ENCODE results near the gene CNKSR2. TPM values are rescaled to one million over a fixed set of nuclear protein-coding genes. Genes with fewer than 3 reads are reported as not detected.

CNKSR2 gene
- total and polyA plus RNA-seq, 10 of the 15 experiments (the other 5 are each of a cell fraction or from before 2014, with no cell fraction given): 0.02 to 0.69 (median 0.18) TPM; not detected in 4

DNA sequence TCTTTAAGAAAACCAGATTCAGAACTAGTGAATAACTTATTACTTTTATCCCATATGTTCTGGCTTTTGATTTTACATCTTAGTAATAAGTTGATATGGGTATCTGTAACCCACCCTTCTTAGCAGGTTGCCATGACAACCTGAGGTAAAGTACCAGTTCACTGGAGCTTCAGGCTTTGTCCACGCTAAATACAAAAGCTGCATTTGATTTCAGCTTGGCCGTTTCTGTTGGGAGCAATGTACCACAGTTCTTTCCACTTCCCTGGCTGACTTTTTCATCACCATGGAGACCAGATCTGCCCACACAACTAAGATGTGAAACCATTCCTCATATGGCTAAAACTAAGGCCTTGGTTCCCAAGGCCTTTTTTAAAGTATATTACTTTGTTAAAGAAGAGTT, 257.8 kb downstream of the CNKSR2 start:
- intact Hi-C loops (cut with micrococcal nuclease; ENCODE audit: unreplicated experiment): no loop called here
- Histone ChIP-seq H3K4me1 (ENCODE audit: control insufficient read depth, insufficient read depth, low read length) (no peaks in the 10 kb centered on the region), H3K9ac (ENCODE audit: control insufficient read depth, insufficient read depth, low read length) (no peak overlapping the region), H3K27me3 (replicated peaks in 1 of 2; ENCODE audit: control insufficient read depth in 2 of 2, insufficient read depth in 2 of 2, low read length in 1 of 2) (no peaks in the 10 kb centered on the region), H3K4me2 (ENCODE audit: control insufficient read depth, insufficient read depth) (no peak overlapping the region), H2AFZ (ENCODE audit: control insufficient read depth, low read depth, low read length) (no peak overlapping the region), H4K20me1 (ENCODE audit: control insufficient read depth, insufficient read depth) (no peaks in the 10 kb centered on the region), H3K27ac (ENCODE audit: control insufficient read depth, insufficient read depth) (no peak overlapping the region), H3K79me2 (ENCODE audit: control insufficient read depth, insufficient read depth, low read length) (no peaks in the 10 kb centered on the region), H3K4me3 (no peak overlapping the region), H3K36me3 (ENCODE audit: control insufficient read depth in 2 of 2, insufficient read depth in 2 of 2, low read length in 1 of 2) (no peaks in the 10 kb centered on the region), H3K9me3 (replicated peaks; ENCODE audit: control insufficient read depth, insufficient read depth, low read length) (no peaks in the 10 kb centered on the region)
- ChIA-PET POLR2A (no interaction called here), RAD21 (ENCODE audit: unreplicated experiment) (no interaction called here), CTCF (no interaction called here), SMC1A (ENCODE audit: uncharacterized antibody, unreplicated experiment) (interaction anchor here (0.8 kb wide), 1 partner anchor 194 kb away, joined by 3 read pairs; no protein-coding TSS in a partner anchor)
- FAIRE-seq: no peak
- no peak for DNase-seq (ENCODE audit: low read depth, low spot score)
- TF ChIP-seq CREB1 (IDR thresholded peaks at IDR 0.05; ENCODE audit: low read depth): no peak
- no peak for TF ChIP-seq NRF1 (conservative IDR thresholded peaks at IDR 0.05; ENCODE audit: low read depth, low read length)
- TF ChIP-seq POU2F2 (IDR thresholded peaks at IDR 0.05; ENCODE audit: borderline replicate concordance, low read depth, low read length): no peak
- no peak for TF ChIP-seq DPF2 (IDR thresholded peaks at IDR 0.05)
- TF ChIP-seq EP300 (IDR thresholded peaks at IDR 0.05; ENCODE audit: borderline replicate concordance in 1 of 2, control insufficient read depth in 1 of 2, low read depth in 2 of 2, low read length in 2 of 2): no peak
- WGBS (ENCODE audit: insufficient coverage, insufficient replicate concordance, low lambda C conversion rate, missing lambda C conversion rate): 49% methylated on average over 2 of the region's 2 CpGs
- no peak for ATAC-seq
- in situ Hi-C loops (cut with MboI): no loop called here
- no TSS peak for BruUV-seq (replicated peaks)

DNA sequence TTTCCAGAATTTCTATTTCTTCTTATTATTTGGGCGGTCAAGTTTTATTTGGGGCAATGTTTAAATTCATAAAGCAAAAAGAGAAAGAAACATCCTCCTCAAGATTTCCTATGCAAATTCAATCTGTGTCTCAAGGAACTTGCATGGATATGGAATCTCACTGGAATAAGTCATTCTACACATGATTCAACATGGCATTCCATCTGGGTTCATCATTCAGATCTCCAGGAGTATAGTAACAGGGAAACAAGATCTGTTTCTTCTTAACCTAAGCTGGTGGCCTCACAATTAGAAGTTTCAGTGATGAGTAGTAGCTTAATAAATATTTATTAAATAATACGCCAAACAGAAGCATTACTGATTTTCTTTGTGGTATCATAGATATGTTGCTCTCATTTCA, 264.1 kb downstream of the CNKSR2 start:
- SMC1A ChIA-PET (ENCODE audit: uncharacterized antibody, unreplicated experiment): no interaction called here
- no peaks in the 10 kb centered on the region for H3K79me2 ChIP-seq (ENCODE audit: control insufficient read depth, insufficient read depth, low read length)
- ATAC-seq: no peak
- no peak for TF ChIP-seq USF1 (IDR thresholded peaks at IDR 0.05; ENCODE audit: borderline replicate concordance, extremely low read length, insufficient read depth, low read depth, low read length)
- TF ChIP-seq ZNF207 (IDR thresholded peaks at IDR 0.05; ENCODE audit: borderline replicate concordance): no peak
- no peak for TF ChIP-seq KAT2A (conservative IDR thresholded peaks at IDR 0.05; ENCODE audit: control insufficient read depth, low read depth, low read length)
- no peak for TF ChIP-seq ZZZ3 (IDR thresholded peaks at IDR 0.05; ENCODE audit: control insufficient read depth, insufficient read length, low read depth)
- no peak for TF ChIP-seq SIN3A (IDR thresholded peaks at IDR 0.05; ENCODE audit: low read depth, low read length)
- TF ChIP-seq NFIC (IDR thresholded peaks at IDR 0.05; ENCODE audit: low read depth, low read length): no peak
- no peak for TF ChIP-seq PBX3 (IDR thresholded peaks at IDR 0.05; ENCODE audit: insufficient replicate concordance, low read depth, low read length)
- no peak for TF ChIP-seq MYC (IDR thresholded peaks at IDR 0.05; ENCODE audit: insufficient read depth, insufficient read length, insufficient replicate concordance, low read length, severe bottlenecking)
- no peak overlapping the region for H3K4me2 ChIP-seq (ENCODE audit: control insufficient read depth, insufficient read depth)
- no peaks in the 10 kb centered on the region for H4K20me1 ChIP-seq (ENCODE audit: control insufficient read depth, insufficient read depth)
- no peak overlapping the region for H2AFZ ChIP-seq (ENCODE audit: control insufficient read depth, low read depth, low read length)
- intact Hi-C loops (cut with micrococcal nuclease; ENCODE audit: unreplicated experiment) (no loop called here), in situ Hi-C loops (cut with MboI) (no loop called here)
- RAD21 ChIA-PET (ENCODE audit: unreplicated experiment): no interaction called here
- no peak overlapping the region for H3K27ac ChIP-seq (ENCODE audit: control insufficient read depth, insufficient read depth)
- POLR2A ChIA-PET: no interaction called here
- BruUV-seq (replicated peaks): no TSS peak
- H3K4me3 ChIP-seq: no peak overlapping the region
- H3K27me3 ChIP-seq (replicated peaks in 1 of 2; ENCODE audit: control insufficient read depth in 2 of 2, insufficient read depth in 2 of 2, low read length in 1 of 2): no peaks in the 10 kb centered on the region
- no peaks in the 10 kb centered on the region for H3K4me1 ChIP-seq (ENCODE audit: control insufficient read depth, insufficient read depth, low read length)
- no peak for DNase-seq (ENCODE audit: low read depth, low spot score)
- H3K9ac ChIP-seq (ENCODE audit: control insufficient read depth, insufficient read depth, low read length): no peak overlapping the region
- WGBS (ENCODE audit: insufficient coverage, insufficient replicate concordance, low lambda C conversion rate, missing lambda C conversion rate): 58% methylated on average over 2 of the region's 2 CpGs
- no peaks in the 10 kb centered on the region for H3K9me3 ChIP-seq (replicated peaks; ENCODE audit: control insufficient read depth, insufficient read depth, low read length)
- FAIRE-seq: no peak
- CTCF ChIA-PET: no interaction called here
- no peaks in the 10 kb centered on the region for H3K36me3 ChIP-seq (ENCODE audit: control insufficient read depth in 2 of 2, insufficient read depth in 2 of 2, low read length in 1 of 2)

Measured in GM12878 (cell line).